IMR-90 (cell line): Measurements from ENCODE around the gene CTTN.

Experiments used
- BHLHE40 ChIP-seq: fragments of 150-350 bp; IDR thresholded peaks from 2 replicates; pipeline ENCODE4 v1.6.1; 2016; ENCODE audit warnings: mild to moderate bottlenecking, low read depth, low read length
- CEBPB ChIP-seq: IDR thresholded peaks from 2 replicates; pipeline ENCODE4 v1.6.1; 2012; ENCODE audit warnings: low read depth, low read length, improper control_type of control experiment
- CTCF ChIP-seq: conservative IDR thresholded peaks from 2 replicates; pipeline ENCODE4 v1.5.1; 2012; ENCODE audit warnings: mild to moderate bottlenecking, low read depth, low read length, improper control_type of control experiment
- MAFK ChIP-seq: IDR thresholded peaks from 2 replicates; pipeline ENCODE4 v1.6.1; 2012; ENCODE audit warnings: low read depth, low read length, improper control_type of control experiment
- MAZ ChIP-seq: IDR thresholded peaks from 2 replicates; pipeline ENCODE4 v1.6.1; 2012; ENCODE audit warnings: low read depth, mild to moderate bottlenecking, low read length, improper control_type of control experiment, moderate library complexity, borderline replicate concordance
- MXI1 ChIP-seq: IDR thresholded peaks from 2 replicates; pipeline ENCODE4 v1.6.1; 2012; ENCODE audit warnings: low read depth, mild to moderate bottlenecking, low read length, moderate library complexity, borderline replicate concordance
- POLR2A ChIP-seq: IDR thresholded peaks from 2 replicates; pipeline ENCODE4 v1.6.1; 2012; ENCODE audit warnings: mild to moderate bottlenecking, low read depth, low read length
- RAD21 ChIP-seq: IDR thresholded peaks from 2 replicates; pipeline ENCODE4 v1.6.1; 2012; ENCODE audit warnings: low read length, improper control_type of control experiment
- RCOR1 ChIP-seq: IDR thresholded peaks from 2 replicates; pipeline ENCODE4 v1.6.1; 2012; ENCODE audit warnings: mild to moderate bottlenecking, low read length, improper control_type of control experiment; ENCODE audit not compliant: insufficient replicate concordance
- TF ChIP-seq, protein P1 (sequence below): fragments of 150-350 bp; IDR thresholded peaks from 2 replicates; pipeline ENCODE4 v1.6.1; 2016; ENCODE audit warnings: low read depth, mild to moderate bottlenecking, low read length, moderate library complexity, borderline replicate concordance

GRCh38 chr11:70477176-70477575 is 78.8 kb downstream of the CTTN start:
- TF ChIP-seq CTCF (no peak), CEBPB (no peak), MAZ (no peak), BHLHE40 (no peak), RAD21 (no peak), POLR2A (no peak), MAFK (no peak), MXI1 (no peak), RCOR1 (no peak)
- TF ChIP-seq, protein P1, sequence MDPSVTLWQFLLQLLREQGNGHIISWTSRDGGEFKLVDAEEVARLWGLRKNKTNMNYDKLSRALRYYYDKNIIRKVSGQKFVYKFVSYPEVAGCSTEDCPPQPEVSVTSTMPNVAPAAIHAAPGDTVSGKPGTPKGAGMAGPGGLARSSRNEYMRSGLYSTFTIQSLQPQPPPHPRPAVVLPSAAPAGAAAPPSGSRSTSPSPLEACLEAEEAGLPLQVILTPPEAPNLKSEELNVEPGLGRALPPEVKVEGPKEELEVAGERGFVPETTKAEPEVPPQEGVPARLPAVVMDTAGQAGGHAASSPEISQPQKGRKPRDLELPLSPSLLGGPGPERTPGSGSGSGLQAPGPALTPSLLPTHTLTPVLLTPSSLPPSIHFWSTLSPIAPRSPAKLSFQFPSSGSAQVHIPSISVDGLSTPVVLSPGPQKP: no peak
